Activated CD8-positive, alpha-beta memory T cell treated with anti-CD3 and anti-CD28 coated beads, Interleukin-2, amount 50 U/mL, for 1 hour (primary cell): ENCODE data around the gene SPRR2E.
"Not testable (repeated sequence)": the region's sequence is repeated elsewhere in the genome, so short reads cannot be mapped to it uniquely, and the experiment has no call there.

Source experiments
- DNase-seq: peaks from one replicate; pipeline ENCODE4 v3.0.0-alpha.2; 2020; ENCODE audit errors: extremely low read depth

SPRR2E gene

GRCh38 chr1:153094426-153094825, at the start of gene SPRR2E:
Gene SPRR2E (minus strand): TSS chr1:153094526. CDS start chr1:153093751, 775 bp downstream.
- no peak for DNase-seq

- DNase-seq, result no peak
Measured at GRCh38 chr1:153141377-153141776, 47.1 kb upstream of the SPRR2E start.

GRCh38 chr1:153140484-153140883, 46.2 kb upstream of the SPRR2E start:
- DNase-seq, result no peak

- no peak for DNase-seq
Measured at GRCh38 chr1:153133743-153134142, 39.4 kb upstream of the SPRR2E start.

- no peak for DNase-seq
Measured at GRCh38 chr1:153133267-153133666, 38.9 kb upstream of the SPRR2E start.

- not testable (repeated sequence) for DNase-seq
Measured at GRCh38 chr1:153128688-153129087, 34.4 kb upstream of the SPRR2E start.

- no peak for DNase-seq
Measured at GRCh38 chr1:153127296-153127695, 33.0 kb upstream of the SPRR2E start.

- no peak for DNase-seq
Measured at GRCh38 chr1:153125536-153125935, 31.2 kb upstream of the SPRR2E start.

GRCh38 chr1:153123793-153124192, 29.5 kb upstream of the SPRR2E start:
- not testable (repeated sequence) for DNase-seq

GRCh38 chr1:153122831-153123421, 28.6 kb upstream of the SPRR2E start:
- no peak for DNase-seq

- DNase-seq, result no peak
Measured at GRCh38 chr1:153120945-153121344, 26.6 kb upstream of the SPRR2E start.

GRCh38 chr1:153119491-153119971, 25.2 kb upstream of the SPRR2E start:
- no peak for DNase-seq

GRCh38 chr1:153115264-153115663, 20.9 kb upstream of the SPRR2E start:
- not testable (repeated sequence) for DNase-seq

- no peak for DNase-seq
Measured at GRCh38 chr1:153113416-153113815, 19.1 kb upstream of the SPRR2E start, which contains the start of gene SPRR2F. Gene SPRR2F (minus strand): TSS chr1:153113516. CDS start chr1:153112733, 783 bp downstream.

- DNase-seq, result not testable (repeated sequence)
Measured at GRCh38 chr1:153112454-153112853, 18.1 kb upstream of the SPRR2E start.

- DNase-seq, result no peak
Measured at GRCh38 chr1:153100245-153100644, 5.9 kb upstream of the SPRR2E start.

- no peak for DNase-seq
Measured at GRCh38 chr1:153099461-153100045, 5.2 kb upstream of the SPRR2E start.

GRCh38 chr1:153095764-153096163, 1.4 kb upstream of the SPRR2E start:
- no peak for DNase-seq

- no peak for DNase-seq
Measured at GRCh38 chr1:153087652-153088051, 6.7 kb downstream of the SPRR2E start.

GRCh38 chr1:153081736-153082135, 12.6 kb downstream of the SPRR2E start:
- DNase-seq, result no peak

GRCh38 chr1:153072806-153073726, 21.3 kb downstream of the SPRR2E start:
- no peak for DNase-seq

GRCh38 chr1:153071511-153071910, 22.8 kb downstream of the SPRR2E start, which contains the start of gene SPRR2B:
Gene SPRR2B (minus strand): TSS chr1:153071611. CDS start chr1:153070839, 772 bp downstream.
- DNase-seq, result no peak
